GM19043 (cell line): ENCODE measurements around the gene ZNF180.
"Not testable (repeated sequence)": the region's sequence is repeated elsewhere in the genome, so short reads cannot be mapped to it uniquely, and the experiment has no call there.

Source experiments
- ATAC-seq: cut with Tn5 transposase; IDR thresholded peaks from one replicate; pipeline ENCODE4 v1.9.1; 2021; ENCODE audit warnings: low read depth; ENCODE audit not compliant: unreplicated experiment

The ZNF180 gene

GRCh38 chr19:44499559-44499958, 763 bp downstream of the ZNF180 start:
- no peak for ATAC-seq

- ATAC-seq = no peak
These were observed 1.3 kb downstream of the ZNF180 start for GRCh38 chr19:44498988-44499387.

GRCh38 chr19:44496711-44497110, 3.6 kb downstream of the ZNF180 start:
- ATAC-seq = no peak

- ATAC-seq = no peak
These were observed 23.5 kb downstream of the ZNF180 start for GRCh38 chr19:44476559-44477408.

GRCh38 chr19:44468730-44469129, 31.6 kb downstream of the ZNF180 start:
- not testable (repeated sequence) for ATAC-seq

GRCh38 chr19:44462600-44463286, 37.6 kb downstream of the ZNF180 start:
- ATAC-seq = not testable (repeated sequence)

- not testable (repeated sequence) for ATAC-seq
These were observed 44.3 kb downstream of the ZNF180 start for GRCh38 chr19:44456016-44456415.

GRCh38 chr19:44455100-44455499, 45.2 kb downstream of the ZNF180 start:
- ATAC-seq = no peak

- no peak for ATAC-seq
These were observed 48.0 kb downstream of the ZNF180 start for GRCh38 chr19:44452367-44452766.

GRCh38 chr19:44451687-44452086, 48.6 kb downstream of the ZNF180 start:
- no peak for ATAC-seq

- no peak for ATAC-seq
These were observed 52.2 kb downstream of the ZNF180 start, which contains the start of gene ZNF229 for GRCh38 chr19:44447916-44448674. TSS of gene ZNF229 (minus strand) at chr19:44448472. CDS start at chr19:44442847, 5,625 bp downstream.

GRCh38 chr19:44438441-44438840, 61.9 kb downstream of the ZNF180 start:
- ATAC-seq = no peak

- ATAC-seq = no peak
These were observed 64.9 kb downstream of the ZNF180 start for GRCh38 chr19:44435441-44435840.

- ATAC-seq = no peak
These were observed 69.4 kb downstream of the ZNF180 start for GRCh38 chr19:44430956-44431355.
